ENCODE results near the gene LY6G6C.

DNA sequence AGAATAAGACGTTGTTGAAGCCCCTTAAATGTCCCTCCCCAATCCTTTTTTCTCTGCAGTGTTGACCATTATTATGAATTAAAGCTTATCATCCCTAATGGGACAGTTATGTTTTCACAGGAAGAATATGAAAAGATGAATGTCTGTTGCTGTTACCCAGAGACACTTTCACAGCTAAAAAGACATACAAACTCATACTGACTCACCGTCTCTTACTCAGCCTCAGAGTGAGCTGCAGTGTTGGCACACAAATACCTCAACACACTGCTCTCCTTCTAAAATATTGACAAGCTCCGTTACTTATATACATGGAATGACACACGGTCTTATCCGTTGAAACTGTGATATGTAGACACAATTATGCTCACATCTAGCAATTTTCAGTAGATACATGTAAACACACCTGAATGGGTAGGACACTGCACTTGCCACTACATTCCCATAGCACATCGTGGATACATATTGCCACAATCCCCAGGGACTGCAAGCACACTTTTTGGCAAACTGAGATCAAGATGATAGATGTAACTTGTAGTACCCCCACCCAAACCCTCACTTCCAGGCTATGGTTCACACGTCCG lies 31.3 kb upstream of the LY6G6C start:
- TF ChIP-seq, protein P1, sequence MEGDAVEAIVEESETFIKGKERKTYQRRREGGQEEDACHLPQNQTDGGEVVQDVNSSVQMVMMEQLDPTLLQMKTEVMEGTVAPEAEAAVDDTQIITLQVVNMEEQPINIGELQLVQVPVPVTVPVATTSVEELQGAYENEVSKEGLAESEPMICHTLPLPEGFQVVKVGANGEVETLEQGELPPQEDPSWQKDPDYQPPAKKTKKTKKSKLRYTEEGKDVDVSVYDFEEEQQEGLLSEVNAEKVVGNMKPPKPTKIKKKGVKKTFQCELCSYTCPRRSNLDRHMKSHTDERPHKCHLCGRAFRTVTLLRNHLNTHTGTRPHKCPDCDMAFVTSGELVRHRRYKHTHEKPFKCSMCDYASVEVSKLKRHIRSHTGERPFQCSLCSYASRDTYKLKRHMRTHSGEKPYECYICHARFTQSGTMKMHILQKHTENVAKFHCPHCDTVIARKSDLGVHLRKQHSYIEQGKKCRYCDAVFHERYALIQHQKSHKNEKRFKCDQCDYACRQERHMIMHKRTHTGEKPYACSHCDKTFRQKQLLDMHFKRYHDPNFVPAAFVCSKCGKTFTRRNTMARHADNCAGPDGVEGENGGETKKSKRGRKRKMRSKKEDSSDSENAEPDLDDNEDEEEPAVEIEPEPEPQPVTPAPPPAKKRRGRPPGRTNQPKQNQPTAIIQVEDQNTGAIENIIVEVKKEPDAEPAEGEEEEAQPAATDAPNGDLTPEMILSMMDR (IDR thresholded peaks at IDR 0.05; ENCODE audit: low read depth, low read length, poor library complexity, severe bottlenecking), result no peak
- TF ChIP-seq EZH2phosphoT487 (IDR thresholded peaks at IDR 0.05; ENCODE audit: borderline replicate concordance, low read length), result no peak
